GM18508 (cell line): ENCODE measurements around the gene CORO2B.
"Not testable (repeated sequence)": the region's sequence is repeated elsewhere in the genome, so short reads cannot be mapped to it uniquely, and the experiment has no call there.

Source experiments
- ATAC-seq: cut with Tn5 transposase; IDR thresholded peaks from one replicate; pipeline ENCODE4 v1.9.1; 2021; ENCODE audit warnings: moderate number of reproducible peaks; ENCODE audit not compliant: insufficient read depth, unreplicated experiment

The CORO2B gene

DNA sequence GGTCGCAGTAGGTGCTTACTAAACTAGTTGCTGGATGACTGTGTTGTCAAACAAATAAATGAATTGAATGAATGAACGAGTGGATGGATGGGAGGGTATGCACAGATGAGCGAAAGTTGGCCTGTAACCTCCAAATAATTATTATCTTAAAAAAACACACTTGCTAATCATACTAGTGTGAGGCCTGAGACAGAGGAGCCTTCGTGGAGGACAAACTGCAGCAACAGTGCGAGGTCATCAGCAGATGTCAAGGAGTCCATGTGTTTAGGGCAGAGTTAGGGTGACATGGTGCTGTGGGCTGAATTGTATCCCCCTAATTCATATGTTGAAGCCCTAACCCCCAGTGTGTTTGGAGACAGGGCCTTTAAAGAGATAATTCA, 24.4 kb downstream of the CORO2B start:
- ATAC-seq: no peak

DNA sequence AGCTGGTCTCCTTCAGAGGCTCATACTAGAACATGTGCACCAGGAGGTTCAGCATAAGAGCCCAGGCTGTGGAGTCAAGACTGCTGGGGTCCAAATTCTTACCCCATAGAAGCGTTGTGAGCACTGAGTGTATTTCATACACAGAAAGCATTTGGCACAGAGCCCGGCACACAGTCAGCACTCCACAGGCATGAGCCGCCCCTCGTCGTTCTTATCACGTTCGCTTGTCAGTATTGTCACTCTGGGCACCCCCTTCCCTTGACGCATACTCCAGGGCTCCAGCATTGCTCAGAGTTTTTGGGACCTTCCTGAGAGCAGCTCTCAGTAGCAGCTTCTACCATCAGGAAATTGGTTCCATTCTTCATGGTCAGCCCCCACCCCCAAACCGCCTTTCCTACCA, 25.2 kb downstream of the CORO2B start:
- no peak for ATAC-seq

DNA sequence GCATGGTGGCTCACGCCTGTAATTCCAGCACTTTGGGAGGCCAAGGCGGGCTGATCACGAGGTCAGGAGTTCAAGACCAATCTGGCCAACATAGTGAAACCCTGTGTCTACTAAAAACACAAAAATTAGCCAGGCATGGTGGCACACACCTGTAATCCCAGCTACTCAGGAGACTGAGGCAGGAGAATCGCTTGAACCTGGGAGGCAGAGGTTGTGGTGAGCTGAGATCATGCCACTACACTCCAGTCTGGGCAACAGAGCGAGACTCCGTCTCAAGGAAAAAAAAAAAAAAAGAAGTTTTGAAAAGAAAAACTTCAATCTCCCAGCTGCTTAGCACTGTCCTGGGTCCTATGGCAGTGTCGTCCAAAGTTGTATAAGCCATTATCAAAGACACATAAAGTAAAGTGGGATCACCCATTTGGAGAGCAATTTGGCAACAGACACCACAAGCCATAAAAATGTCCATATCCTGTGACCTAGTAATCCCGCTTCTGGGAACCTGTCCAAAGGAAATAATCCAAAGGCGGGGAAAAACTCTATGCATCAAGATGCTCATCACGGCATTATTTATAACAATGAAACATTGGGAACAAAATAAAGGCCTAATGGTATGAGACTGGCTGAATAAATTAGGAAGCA, 26.2 kb downstream of the CORO2B start:
- not testable (repeated sequence) for ATAC-seq

DNA sequence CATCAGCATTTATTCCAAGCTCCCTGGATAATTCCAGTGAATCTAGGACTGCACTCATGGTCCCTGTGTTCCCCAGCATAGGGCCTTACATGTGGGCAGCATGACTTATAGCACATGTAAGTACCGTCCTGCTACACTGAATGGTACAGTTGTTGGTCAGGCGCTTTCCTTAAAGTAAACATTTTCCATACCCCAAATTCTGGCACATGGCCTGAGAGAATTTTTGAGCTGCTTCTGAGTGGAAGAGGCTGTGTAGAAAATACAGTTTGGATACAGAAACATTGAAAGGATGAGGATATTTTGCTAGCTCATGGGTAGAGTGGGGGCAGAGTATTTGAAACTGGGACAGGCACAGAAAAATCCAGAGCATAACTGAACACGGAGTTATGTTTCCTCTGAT, 27.6 kb downstream of the CORO2B start:
- no peak for ATAC-seq

DNA sequence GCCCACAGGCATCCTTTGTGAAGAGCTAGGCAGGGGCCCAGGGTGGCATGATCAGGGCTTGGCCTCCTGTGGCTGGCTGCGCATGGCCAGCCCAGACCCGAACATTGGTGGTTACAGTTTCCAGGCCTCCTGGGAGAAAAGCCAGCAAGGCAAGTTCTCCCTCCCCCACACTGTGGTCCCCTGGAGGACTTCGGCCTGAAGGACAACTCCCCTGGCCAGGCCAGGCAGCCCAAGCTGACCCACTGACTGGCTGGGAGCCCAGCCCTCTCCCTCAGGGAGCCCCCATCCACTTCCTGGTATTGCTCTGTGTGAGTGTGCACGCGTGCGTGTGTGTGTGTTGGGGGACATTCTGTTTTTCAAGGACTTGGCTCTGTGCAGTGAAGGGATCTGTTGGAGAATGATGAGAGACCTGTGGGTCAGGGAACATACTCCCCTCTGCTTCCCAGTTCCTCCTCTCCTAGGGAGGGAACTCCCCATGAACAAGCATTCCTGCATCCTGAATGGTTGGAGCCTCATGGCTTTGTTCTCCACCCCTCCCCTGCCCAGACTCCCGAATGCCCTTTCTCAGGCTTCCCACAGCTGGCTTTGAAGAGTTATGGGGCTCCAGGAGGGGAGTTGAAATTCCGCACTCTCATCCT, 29.5 kb downstream of the CORO2B start:
- no peak for ATAC-seq

DNA sequence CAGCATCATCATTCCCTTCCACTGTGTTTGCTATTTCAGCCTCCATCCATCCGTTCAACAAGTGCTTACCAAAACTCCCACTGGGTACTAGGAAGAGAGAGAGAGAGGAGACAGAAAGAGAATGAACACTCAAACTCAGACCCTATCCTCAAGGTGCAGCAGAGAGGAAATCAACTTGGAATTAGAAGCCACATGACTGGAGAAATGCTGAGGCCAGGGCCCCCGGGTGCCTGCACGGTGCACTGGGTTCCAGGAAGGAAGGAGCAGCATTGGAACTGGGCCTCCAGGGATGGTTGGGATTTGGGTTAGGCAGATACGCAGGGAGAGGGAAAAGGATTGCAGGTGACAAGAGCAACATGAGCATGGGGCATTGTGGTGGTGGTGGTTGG, 30.0 kb downstream of the CORO2B start:
- no peak for ATAC-seq

DNA sequence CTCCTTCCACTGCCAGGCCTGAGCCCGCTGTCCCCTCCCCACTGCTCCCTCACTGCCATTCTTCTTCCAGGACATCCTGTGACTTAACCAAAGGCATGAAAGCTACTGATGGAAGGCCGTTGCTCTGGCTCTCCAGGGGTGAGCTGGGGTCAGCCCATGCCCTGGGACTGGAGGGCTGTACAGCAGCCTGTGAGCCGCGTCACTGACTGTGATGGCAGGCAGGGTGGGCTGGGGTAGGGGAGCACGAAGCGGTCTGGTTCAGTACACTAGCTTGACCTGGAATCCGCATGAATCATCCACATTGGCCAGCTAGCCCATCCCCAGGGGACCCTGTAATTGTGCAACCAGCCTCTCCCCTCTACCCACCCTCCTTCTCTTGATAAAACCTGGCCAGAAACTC, 30.8 kb downstream of the CORO2B start:
- no peak for ATAC-seq

DNA sequence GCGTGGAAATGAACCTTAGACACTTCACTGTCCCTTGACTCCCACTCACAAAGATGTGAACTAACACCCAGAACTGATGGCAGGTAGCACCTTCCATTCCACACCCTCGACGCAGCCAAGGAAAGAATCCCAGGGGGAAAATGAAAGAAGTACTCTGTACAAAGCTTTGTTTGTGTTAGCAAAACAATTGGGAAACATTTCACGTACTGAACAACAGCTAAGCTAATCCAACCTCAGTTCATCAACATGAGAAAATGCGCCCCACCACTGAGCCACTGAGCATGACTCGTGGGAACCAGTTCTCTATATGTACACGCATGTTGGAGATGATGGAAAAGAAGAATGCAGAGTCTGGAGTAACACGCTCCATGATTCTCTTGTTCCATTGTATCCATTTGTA, 32.0 kb downstream of the CORO2B start:
- no peak for ATAC-seq

DNA sequence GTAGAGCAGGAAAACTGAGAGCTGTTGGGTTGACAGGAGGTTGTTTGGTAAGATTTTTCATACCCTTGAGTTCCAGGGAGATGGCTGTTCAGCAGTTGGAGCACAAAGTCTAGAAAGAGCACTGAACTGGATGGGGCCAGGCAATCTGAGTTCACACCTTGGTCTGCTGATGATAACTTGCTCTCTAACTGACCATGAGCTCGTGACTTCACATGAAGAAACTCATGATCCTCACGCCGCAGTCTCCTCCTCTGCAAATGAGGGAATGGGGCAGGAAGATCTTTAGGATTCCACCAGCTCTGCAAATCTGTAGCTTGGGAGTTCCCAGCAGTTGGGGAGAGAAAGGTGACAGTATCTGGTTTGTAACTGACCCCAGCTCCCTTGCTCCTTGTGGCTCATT, 33.7 kb downstream of the CORO2B start:
- no peak for ATAC-seq

DNA sequence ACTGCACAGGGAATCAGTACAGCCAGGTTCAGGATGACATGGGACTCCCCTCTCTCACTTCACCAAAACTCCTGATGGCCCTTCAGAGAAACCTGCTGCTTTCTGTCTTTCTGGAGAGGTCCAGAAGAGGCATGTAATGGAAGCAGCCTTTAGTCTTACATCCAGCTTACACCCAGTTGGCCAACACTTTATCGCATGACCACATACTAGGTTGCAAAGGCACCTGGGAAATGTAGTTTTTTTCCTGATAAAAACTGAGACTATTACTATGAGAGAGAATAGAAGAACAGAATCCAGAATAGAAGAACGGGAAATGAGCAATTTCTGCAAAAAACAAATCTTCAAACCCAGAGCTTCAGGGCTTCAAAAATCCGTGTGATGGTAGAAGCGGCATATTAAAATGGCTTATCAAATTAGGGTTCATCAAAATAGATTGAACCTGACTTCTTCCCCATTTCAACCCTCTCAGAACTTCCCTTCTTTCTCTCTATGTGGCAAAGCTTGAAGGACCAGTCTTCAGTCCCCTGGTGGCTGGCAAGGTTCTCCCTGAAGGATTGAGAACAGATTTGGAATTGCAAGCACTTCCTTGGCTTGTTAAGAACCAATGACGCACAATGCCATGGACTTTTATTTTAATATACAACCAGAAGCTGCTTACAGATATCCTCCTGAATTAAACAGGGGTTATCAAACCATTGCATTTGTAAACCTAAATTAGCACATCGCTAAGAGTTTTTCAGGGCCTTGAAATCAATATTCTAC, 34.4 kb downstream of the CORO2B start:
- ATAC-seq: no peak

DNA sequence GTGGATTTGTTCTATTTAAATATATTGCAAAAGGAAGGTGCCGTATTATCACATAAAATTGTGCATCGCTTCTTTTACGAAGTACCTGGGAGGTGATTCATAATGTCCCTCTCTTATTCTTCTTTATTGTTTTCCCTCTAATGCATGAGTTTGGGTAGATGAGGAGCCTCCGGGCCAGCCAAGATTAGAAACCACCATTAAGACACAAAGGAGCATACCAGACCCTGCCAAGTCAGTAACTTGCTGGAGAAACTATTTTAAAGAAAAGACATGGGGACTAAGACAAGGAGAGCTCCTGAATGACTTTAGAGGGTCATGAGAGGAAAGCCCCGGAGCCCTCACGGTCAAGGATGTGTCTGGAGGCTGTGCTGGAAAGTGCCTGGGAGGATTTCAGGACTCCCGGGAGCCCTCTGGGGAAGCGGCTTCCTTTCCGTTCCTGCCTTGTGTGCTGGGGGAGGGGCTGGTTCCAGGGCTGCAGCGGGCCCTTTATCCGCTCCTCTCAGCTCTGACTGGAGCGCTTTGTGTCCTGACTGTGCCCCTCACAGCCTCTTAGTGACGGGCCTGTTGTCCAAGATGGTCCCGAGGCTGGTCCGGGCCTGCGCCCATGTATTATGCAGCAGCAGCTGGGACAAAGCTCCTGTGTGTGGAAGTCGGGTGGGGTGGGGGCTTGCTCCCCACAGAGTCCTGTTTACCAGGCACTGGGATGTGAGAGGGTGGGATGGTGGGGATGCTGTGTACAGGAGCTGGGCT, 35.7 kb downstream of the CORO2B start:
- ATAC-seq: no peak

DNA sequence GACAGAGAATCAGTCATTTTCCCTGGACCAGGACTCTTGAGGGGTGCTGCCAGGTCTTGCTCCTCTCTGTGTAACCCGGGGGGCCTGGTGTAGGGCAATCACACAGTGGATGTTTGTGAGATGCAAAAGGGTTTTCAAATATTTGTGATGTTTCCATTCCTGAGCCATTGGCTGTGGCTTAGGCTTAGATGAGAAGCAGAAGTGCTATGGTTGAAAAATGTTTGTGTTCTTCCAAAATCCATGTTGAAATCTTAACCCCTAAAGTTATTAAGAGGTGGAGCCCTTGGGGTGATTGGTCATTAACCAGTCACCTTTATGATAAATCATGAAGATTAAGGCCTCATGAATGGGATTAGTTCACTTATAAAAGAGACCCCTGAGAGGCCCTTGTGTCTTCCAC, 36.5 kb downstream of the CORO2B start:
- ATAC-seq: no peak

DNA sequence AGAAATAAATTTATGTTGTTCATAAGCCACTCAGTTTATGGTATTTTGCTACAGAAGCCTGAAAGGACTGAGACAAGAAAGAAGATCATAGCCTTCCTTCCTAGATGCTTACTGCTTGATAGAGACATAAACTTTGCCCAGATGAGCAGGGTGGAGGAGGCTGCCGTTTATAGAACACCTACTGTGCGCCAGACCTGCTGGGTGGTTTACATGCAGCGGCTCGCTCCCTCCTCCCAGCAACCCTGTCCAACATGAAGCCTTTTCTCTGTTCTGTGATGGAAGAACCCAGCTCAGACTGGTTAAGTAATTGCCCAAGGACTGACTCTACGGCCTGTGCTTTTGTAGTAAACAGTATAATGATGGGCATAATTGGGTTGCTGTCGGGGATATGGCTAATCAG, 37.0 kb downstream of the CORO2B start:
- no peak for ATAC-seq

DNA sequence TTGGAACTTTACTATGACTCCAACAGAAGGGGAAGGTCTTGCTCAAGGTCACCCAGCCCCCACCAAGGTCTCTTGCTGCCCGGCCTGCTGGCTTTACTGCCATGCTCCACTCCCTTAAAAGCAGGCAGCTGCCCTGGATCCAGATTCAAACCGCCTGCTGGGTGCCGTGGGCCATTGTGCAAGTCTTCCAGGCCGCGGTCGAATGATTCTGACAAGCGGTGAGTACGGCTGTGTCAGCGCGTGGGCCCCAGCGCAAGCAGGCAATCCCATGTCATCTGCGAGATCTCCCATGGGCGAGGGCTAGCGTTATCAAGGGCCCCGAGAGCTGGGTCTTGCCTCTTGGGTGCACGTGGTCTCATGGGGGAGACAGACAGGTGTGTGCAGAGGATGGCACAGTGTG, 37.6 kb downstream of the CORO2B start:
- ATAC-seq: no peak

DNA sequence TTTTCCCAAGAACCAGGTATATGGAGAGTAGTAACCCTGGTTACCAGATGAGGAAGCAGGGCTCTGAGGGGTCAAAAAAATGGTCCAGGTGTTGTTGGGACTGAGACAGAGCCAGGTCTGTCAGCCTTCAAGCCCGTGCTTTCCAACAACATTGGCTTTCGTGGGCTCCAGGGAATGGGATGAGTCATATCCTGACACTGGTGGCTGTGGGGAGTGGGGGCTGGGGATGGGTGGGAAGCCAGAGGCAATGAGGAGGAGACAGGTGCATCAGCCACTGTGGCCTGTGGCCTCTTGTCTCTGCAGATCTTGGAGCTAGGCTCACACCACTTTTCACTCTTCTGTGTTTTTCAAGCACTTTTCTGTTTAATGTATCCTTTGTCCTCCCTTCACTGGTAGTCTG, 38.2 kb downstream of the CORO2B start:
- no peak for ATAC-seq

DNA sequence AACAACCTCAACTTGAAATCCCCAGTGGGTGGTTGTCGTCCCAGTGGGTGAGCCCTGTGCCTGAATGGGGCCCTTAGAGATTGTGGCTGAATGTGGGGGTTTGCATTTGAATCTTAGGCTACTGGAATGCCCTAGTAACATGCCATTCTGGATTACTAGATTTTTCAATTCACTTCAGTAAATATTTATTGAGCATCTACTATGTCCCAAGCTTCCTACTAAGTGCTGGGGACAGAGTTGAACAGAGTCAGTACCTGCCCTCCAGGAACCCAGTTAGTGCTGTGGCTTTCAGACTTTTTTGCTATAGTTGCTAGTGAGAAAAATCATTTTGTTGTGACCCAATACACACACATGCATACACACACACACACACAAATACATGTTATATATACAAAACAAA, 39.0 kb downstream of the CORO2B start:
- ATAC-seq: no peak

DNA sequence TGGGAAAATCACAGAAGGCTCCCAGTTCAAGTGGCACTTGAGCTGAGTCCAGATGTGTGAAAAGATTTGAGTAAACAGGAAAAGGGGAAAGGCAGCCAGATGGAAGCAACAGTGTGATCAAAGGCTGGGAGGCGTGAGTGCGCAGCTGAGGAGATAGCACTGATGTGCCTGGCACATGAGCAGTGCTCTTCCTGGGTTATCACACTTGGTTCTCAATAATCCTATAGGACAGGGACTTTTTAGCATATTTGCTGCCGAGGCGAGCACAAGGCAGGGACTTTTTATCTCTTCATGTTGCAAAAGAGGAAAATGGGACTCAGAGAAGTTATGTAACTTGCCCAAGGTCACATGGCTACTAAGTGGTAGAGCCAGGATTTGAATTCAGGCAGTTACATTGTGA, 39.6 kb downstream of the CORO2B start:
- no peak for ATAC-seq

DNA sequence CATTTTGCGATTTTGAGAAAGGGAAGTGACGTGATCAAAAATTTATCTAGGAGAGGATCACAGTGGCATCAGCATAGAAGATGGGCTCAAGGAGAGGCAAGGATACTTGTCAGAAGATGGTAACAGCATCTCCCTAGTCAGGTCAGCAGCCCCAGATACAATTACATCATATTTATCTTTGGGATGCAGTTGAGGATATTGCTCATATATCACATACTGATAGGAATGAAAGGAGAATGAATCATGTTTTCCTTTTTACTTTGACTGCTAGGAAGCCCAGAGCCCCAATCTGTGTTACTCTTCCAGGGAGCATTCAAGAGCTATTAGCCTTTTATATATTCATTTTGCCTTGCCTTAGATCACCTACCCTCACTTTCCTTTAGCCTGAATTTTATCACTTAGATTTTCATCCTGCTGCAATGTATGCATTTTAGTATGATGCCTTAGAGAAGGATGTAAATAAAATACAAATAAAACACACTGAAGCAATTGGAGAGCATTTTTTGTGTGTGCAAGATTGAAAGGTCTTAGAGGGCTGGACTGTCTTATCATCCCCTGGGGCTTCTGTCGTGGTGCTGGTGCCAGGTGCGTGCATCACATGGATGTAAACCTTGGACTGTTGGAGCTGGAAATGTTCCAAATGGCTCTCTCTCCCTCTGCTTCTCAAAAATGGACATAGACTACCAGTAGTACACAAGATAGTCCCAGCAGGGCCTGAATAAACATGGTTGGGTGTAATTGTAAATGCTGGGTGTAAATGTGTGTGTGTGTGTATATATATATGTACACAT, 40.3 kb downstream of the CORO2B start:
- no peak for ATAC-seq

DNA sequence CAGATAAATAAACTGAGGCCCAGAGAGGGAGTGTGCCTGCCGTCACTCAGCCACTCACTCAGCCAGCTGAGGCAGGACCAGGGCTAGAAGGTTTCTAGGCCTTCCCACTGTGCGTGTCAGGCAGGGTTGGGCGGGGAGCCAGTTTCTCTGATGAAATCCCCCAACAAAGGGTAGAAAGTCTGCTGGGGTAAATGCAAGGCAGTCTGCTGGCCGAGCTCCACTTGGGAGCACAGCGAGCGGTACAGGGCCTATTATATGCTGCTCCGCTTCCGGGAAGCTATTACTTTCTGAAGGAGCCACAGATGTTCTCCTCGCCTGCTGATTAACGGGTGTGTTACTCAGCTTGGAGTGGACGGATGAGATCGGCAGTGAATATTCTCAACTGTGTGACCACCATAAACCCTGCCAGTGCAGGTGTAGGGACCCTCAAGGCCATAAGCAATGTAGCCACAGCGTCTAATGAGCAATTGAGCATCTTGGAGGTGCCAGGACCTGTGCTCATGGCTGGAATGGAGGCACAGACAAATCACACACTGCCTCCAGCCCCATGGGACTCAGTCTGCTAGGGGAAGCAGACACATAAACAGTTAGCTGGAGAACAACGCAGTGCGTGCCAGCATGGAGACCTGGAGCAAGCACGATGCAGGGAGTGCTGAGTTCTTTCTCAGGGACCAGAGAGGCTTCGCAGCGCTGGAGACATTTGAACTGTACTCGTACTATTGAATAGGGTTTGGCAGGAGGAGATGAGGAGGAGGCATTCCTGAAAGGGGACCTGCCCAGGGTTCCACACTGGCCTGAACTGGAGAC, 42.1 kb downstream of the CORO2B start:
- no peak for ATAC-seq

DNA sequence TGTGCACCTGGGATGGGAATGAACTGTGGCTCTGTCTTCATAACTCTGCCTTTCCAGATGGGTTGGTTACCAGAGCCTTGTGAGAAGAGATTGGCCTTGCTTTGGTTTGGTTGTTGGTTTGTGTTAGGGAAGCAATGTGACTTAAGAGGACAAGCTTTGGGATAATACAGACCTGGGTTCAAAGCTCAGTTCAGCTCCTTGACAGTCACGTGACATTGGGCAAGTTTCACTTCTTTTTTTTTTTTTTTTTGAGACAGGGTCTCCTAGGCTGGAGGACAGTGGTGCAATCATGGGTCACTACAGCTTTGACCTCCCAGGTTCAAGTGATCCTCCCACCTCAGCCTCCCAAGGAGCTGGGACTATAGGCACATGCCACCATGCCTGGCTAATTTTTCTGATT, 42.7 kb downstream of the CORO2B start:
- no peak for ATAC-seq
